Inflammatory macrophage treated with lipopolysaccharide for 4 hours (primary cell): Measurements from ENCODE around the gene CPS1.

ENCODE experiments used
- DNase-seq: peaks from one replicate; pipeline ENCODE4 v3.0.0-alpha.2; 2020

CPS1 gene

DNA sequence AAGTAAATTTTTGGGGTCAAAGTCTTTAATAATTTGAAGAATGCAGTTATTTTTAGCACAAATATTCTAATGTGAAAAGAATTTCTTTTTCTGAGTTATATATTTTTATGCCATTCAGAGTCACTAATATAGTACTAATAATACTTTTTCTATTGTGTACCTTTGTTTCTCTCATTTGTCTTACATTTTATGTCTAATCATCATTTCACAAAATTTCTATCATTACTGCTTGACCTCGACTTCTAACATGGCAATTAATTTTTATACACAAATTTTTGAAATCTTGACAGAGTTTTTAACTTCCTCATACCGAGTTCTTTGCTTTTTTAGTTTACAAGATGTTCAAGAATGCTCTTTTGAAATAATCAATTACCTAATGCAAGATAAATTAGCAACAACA, 8.4 kb upstream of the CPS1 start:
- DNase-seq = no peak

DNA sequence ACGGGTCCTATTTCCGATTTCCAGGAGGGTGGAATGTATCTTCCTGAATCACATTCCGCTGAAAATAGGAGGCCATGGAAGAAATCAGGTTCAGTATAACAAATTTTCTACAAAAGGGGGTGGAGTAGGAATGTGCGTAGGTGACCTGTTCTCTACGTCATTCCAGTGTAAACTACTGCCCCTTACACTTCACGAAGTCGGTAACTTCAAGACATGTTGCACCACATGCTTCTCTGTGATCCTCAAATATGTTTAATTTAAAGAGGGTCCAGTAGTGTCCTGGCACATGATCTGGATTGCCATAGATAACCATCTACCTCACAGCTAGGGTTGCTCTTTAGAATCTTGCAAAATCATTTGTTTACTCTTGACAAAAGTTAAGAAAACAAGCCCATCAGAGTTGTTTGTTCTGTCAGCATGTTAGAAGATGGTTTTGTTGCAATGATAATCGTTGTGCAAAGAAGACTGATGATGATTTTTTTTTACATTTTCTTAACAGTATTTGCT, 7.5 kb upstream of the CPS1 start:
- DNase-seq = no peak

DNA sequence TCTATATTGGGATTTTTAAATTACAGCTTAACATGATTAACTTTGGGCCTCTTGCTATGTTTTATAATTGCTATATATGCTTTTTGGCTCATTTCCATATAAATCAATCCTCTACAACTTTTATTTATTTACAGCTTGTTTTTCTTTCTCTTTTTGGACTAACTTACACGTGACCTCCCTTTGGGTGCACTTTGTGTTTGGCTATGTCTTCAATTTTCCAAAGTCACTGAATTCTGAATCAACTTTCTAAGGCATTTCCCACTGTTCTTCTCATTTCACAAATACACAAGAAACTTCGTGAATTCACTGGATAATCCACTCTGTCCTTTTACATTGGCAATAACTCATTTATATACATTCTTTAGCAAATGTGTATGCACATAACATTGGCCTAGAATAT, 5.4 kb upstream of the CPS1 start:
- no peak for DNase-seq

DNA sequence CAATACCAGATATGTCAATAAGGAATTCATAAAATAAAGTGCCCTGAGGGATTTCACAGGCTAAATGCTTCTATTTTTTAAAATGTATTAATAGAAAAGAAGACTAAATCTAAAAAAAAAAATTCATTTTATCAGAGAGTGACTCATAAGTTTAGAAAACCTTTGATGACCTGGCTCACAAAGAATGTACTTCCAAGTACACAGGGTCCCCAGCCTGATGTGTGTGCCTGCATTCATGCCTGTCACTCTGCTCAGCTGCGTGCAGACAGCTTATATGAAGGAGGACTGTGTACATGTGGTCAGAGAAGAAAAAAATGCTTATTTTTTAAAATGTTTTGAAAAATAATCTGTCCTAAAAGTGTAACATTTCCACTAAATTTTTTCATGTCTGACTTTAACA, 3.0 kb upstream of the CPS1 start:
- DNase-seq = no peak

DNA sequence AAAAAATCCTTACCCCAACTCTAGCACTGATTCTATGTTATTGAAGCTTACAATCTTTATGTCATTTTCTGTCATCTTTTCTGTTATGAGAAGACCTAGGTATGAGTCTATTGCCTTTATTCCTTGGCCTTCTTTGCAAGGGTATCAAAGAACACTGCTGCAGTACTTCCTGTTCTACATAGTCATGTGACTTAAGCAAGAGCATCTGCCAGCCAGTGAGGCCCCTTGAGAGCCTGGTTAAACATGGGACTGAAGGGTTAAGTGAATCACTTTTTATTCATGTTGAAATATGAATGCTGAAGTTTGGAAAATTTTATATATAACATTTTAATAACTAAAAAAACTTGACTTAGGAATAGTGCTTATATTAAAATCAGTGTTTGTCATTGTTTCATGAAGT, 844 bp upstream of the CPS1 start:
- no peak for DNase-seq

DNA sequence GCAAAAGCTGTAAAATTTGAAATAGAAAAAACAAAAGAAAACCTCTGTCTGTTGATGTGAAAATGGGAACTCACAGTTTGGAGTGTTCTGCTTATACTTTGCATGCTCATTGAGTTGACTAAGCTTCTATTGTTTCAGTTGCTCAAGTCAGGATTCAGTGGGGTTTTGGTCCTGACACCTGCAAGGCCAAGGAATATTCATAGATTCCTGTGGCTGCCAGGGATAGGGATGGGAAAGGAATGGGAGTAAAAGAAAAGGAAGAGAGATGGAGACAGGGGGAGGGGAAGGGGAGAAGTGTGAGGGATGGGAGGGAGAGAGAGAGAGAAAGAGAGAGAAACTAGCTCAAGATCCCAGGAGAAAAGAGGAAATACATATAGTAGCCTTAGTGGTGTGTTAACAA, 1.3 kb downstream of the CPS1 start:
- DNase-seq = no peak

DNA sequence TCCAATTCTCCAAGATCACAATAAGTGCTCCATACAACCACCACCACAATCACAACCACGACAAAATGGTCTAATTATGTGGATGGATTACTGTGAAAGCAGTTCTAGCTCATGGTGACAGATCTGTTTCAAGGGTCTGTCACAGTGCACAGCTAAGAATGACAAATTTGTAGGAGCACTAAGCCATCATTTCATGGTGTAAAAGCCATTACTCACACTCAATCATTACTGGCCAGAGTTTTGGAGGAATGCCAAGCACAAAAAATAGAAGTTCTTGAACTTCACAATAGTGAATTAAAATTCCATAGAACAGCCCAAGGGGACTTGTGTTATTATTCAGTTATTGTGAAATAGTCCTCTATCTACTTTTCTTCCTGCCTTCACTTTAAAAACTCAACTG, 2.3 kb downstream of the CPS1 start:
- no peak for DNase-seq

DNA sequence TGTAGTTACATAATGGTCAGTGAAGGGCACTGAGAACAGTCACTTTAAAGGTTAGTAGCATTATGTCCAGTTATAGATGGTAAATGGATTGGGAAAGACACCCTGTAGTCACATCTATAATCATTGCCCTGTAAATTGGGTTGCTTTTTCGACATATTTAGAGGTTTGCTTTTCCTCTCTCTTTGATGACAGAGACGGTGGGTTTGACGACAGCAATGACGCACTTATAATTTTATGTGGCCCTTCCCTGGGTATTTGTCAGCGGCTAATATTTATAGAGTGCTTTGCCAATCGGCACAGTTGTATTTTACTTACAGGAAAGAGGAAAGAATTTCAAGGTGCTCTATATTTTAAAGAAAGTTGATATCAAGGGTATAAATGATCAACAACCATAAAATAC, 2.8 kb downstream of the CPS1 start:
- no peak for DNase-seq

DNA sequence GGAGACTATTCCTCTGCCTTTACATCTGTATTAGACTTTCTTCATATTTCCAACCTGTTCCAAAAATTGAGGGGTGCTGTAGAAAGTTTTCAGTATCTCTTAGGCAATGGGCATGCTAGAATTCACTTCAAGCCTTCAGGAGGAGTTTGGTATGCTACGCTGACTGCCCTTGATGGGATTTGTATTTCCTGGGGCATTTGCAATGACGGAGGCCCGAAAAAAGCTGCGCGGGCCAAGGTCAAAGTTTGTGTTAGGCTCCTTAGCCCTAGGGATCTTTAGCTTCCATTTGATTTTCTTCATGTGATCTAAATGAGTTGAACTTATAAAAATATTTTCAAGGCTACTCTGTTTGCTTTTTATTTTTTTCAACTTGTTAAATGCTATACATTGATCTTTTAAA, 5.1 kb downstream of the CPS1 start:
- no peak for DNase-seq

DNA sequence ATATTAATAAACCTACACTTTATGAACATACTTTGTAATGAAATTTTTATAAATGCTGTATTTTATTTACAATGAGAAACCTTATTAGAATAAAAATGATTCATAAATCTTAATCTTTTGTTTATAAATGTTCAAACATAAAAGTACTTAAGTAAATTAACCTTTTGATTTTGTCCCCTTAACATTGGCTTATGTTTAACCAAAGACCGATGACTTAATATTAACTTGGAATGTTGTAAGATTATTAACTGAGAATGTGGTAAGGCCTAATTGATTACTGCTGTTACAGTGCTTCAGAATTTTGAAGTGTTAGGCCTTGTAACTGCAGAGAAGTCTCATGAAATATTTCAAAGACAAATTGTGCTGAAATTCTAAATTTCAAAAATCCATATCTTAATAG, 5.7 kb downstream of the CPS1 start:
- DNase-seq = no peak

DNA sequence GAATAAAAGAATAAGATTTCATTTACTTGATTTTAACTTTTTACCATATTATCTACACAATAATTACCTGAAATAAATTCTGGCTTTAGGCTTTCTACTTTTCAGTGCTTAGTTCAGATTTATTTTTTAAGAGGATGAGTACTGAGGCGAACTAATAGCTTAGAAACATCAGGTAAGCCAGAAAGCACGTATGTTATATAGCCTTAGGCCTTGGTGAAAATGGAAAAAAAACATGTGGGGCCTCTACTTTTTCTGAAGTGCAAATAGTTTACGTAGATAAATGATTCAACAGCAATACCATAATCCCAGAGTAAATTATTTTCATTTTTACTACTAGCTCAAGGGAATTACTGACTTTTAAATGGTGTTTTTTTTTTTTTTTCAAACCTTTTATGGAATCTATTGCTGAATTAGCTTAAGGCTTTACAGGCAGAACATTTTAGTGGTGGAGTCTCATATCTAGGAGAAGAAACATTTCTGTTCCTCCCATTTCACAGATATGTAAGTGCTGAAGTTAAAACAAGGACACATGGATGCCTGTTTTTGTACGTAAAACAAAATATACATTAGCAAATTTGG, 6.2 kb downstream of the CPS1 start:
- no peak for DNase-seq

DNA sequence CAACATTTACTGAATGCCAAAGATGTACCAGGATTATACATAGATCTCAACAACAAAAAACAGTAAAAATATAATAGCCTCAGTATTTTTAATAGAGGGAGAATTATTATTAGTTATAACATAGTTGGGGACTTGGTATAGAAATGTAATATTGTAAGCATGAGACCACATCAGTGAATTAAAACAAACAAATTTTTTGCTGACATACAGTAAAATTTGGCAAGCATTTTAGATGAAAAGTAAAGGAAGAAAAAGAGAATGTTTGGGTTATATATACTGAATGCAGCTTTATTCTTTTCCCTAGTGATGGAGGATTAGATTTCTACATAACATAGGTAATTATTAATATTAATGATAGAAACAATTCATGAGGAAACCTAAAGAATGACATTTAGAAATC, 10.9 kb downstream of the CPS1 start:
- DNase-seq = no peak

DNA sequence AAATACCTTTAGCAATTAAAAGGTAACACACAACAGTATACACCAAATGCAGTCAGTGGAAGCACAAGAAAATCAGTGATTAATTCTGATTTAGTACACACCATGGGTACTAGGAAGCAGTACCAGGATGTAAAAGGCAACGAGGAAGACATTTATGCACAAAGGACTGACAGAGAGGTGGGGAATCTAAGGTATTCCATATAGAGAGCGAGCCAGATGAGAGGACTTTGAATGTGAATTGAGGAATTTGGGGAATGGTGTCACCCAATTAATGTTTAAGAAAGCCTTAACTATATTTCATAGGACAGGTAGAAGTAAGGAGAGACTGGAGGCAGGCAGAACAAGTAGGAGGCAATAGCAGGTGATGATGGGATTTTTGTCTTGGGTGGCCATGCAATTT, 11.7 kb downstream of the CPS1 start:
- no peak for DNase-seq

DNA sequence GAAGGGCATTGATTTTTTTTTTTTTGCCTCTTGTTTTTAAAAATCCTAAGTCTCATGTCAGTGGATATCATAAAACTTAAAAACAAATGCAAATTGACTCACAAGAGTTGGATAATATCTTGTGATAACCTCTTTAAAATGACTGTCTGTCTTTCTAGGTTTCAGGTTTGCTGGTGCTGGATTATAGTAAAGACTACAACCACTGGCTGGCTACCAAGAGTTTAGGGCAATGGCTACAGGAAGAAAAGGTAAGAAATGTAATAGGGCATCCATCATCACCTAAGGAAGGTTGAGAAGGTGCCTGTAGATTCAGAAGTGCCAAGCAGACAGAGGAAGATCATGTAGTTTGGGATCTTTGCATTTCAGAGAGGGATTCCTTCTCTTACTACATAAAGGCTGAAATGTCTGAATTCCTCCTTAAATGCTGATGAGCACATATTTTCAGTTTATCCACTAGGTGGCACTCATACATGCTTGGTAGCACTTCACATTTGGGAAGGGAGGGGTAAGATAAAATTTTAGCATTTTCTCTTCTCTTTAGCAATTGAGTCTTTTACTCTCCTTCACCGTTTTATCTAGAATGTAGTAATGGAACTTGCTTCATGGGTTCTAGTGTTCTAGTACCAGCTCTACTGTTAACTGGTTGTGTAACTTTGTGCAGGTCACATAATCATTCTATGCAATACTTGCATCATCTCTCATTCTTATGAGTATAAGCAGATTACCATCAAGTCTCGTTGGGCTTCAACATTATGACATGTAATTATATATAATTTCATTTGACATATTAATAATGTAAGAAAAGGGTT, 21.1 kb downstream of the CPS1 start:
- peak; percentile 57 for DNase-seq

DNA sequence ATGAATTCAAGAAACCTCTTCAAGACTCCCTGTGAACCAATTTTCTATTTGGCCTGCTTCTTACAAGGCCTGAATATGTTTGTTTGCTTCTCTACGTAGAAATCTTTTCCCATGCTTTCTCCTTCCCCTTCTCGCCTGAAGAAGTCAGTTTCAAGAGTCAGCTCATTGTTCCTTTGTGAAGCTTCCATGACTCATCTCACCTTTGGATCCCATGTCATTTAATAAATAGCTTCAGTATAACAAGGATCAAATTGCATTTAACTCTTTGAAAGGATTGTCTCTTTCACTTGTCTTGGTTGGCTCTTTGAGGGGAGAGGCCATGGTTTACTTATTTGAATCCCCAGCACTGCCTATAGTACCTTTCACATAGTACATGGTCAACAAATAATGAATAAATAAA, 28.4 kb downstream of the CPS1 start:
- no peak for DNase-seq

DNA sequence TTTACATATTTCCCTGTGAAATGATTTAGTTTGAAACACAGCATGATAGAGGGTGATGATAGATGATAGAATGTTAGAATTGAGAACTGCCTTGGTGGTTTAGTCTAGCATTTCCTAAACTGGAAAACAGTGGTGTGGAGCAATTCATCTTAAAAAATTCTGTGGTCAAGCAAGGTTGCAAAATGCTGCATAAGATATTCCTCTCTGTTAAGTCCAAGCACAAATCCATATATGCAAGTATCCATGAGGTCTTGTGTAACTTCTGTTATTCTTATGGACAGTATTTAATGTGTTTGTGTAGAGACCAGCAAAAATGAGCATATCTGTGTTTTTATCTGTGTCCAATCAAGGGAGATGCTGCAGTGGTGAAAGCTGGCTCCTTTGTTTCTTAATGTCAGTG, 30.0 kb downstream of the CPS1 start:
- DNase-seq = no peak

DNA sequence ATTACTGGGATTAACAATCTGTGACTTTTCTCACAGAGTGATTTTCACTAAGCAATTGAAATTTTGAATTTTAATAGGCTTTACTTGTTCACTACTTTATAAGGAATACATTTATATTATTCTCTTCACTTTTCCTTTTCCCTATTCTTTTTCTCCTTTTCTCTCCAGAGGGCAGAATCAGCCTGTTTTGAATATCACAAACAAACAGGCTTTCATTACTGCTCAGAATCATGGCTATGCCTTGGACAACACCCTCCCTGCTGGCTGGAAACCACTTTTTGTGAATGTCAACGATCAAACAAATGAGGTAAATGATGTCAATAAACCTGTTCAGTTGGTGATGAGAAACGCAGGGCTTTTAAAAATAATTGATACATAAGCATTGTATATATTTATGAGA, 35.3 kb downstream of the CPS1 start:
- DNase-seq = no peak

DNA sequence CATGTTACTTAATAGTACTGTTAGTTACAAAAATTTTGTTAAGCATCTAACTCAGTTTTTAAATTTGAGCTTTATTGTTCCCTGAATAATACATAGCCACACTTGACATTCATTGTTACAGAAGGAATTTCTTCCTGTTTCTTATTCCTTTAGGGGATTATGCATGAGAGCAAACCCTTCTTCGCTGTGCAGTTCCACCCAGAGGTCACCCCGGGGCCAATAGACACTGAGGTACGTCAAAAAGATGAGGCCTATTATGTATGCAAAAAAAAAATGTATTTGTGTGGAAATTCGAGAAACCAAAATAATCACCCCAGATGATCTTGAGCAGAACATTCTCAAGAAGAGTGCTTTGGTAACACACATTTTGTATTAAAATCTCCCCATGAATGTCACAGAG, 36.3 kb downstream of the CPS1 start:
- DNase-seq = no peak

DNA sequence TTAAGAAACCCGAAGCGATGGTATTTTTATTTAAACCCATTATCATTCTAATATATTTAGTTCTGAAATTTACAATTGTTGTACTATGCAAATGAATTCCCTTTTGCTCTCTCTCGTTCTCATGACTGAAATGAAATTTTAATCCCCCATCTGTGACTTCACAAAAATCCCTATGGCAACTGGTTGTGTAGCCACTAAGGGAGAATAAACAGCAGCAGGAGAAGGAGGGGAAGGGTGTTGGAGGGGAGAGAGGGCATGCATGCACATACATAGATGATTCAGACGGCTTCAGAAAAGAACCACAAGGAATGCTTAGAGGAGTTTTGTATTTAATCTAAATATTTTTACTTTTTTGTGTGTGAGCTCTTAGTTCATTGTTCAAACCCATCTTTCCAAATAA, 36.8 kb downstream of the CPS1 start:
- DNase-seq = no peak

DNA sequence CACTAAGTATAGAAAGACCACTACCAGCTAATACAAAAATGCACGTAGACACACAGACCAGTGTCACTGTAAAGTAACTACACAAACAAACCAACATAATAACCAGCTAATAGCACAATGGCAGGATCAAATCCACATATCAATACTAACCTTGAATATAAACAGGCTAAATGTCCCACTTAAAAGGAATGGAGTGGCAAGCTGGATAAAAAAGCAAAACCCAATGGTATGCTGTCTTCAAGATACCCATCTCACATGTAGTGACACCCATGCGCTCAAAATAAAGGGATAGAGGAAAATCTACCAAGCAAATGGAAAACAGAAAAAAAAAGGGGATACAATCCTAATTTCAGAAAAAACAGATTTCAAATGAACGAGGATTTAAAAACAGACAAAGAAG, 41.8 kb downstream of the CPS1 start:
- no peak for DNase-seq

DNA sequence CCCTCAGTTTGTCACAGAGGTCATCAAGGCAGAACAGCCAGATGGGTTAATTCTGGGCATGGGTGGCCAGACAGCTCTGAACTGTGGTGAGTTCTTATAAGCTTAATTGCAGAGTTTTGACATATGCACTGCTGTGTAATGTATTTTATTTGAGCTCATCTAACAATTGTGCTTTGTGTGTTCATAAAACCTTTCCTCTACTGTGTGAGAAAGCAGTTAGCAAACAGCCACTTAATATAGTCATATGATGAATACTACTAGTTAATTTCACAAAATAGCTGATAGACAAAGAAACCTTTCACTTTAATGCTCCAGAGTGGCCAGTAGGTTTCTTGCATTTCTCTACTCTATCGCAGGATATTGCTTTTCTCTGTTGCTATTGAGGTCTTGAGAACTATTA, 43.1 kb downstream of the CPS1 start:
- DNase-seq = no peak

DNA sequence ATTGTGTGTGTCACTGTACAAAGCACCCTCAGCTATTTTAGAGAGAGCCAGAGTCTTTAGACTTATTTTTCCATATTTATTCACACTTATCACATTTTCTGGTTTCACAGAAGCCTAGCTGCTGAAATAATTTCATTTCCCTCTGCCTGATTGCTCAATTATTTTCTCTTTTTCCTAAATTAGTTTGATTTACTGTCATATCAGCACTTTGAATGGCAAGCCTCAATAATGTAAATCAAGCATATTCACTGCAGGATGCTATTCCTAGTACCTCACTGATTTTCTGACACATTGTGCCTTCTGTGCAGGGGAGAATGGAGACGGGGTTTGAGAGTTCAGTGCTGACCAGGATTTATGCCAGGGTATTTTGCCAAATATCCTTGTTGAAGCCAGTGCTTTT, 48.3 kb downstream of the CPS1 start:
- DNase-seq = no peak

DNA sequence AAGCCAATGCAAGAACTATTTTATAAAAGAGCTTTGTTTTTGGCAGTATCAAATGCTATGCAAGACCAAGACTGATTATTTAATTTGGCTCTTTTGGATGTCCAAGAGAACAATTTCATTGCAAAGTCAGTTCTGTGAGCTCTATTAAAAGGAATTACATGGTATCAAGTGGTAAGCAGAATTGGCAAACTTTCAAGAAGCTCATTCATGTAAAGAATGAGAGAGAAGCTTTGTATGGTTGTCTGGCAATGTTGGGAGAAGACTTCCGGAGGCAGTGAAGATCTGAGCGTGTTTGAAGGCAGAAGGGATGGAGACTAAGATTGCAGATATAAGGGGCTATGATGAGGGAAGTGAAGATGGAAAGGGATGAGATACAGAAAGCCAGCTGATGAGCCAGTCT, 49.6 kb downstream of the CPS1 start:
- no peak for DNase-seq

DNA sequence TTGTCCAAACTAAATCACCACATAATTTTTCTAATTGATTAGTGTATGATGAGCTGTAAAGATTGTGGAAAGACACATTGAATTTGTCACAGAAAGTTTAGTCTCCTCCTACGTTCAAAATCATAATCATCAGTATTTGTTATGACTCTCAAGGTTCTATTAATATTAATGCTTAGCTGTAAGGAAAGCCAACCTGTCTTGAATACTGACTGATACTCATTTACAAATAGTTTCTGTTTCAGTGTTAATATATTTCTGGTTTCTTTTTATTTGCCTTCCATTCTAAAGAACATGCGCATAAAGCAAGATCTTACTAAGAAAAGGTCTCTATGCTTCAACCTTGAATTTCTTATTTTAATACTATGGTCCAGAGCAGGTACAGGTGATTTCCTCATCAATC, 55.1 kb downstream of the CPS1 start:
- no peak for DNase-seq

DNA sequence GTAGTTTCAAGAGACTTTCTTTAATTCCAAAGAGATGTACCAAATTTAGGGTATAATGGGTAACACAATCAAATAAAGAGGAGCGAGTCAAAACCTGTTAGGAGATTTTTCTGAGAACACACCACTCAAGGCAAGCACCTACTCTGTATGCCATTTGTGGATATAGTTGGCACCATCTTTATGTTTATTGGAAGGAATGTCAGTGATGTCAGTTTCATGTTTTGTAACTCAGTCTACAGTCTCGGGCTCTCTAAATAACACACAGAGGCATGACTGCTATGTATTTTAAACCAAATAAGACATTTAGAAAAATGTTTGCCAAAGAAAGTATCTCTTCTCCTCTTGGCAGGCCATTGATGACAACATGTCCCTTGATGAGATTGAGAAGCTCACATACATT, 59.7 kb downstream of the CPS1 start:
- no peak for DNase-seq
